A549 (cell line): ENCODE results near the gene RAP1GAP2. TPM values are rescaled to one million over a fixed set of nuclear protein-coding genes. Genes with fewer than 3 reads are reported as not detected.
A peak's percentile ranks its signal among the peaks of the same experiment; 100 is the strongest.

Experiments used
- ATAC-seq, 2 experiments: fragments of 200-7000 bp in 1 of 2; fragments of >200 bp in 1 of 2; cut with Nextera tagmentation in 1 of 2; cut with Tn5 transposase in 1 of 2; 3 replicates each; pipeline versions ENCODE4 v1.8.0 to v1.9.1; 2018 to 2020; ENCODE audit warnings: mild to moderate bottlenecking in 1 of 2, moderate library complexity in 1 of 2
- CTCF ChIA-PET: fragments of 300-600 bp; sonication (Branson Sonifier 250); formaldehyde crosslinking; extraction: SDS; loops from one replicate; lab custom pipeline; 2021; ENCODE audit warnings: antibody characterized with exemption, inconsistent platforms; lab: Yijun Ruan, JAX
- POLR2A ChIA-PET: fragments of 350-600 bp; formaldehyde crosslinking; extraction: SDS; loops from one replicate; lab custom pipeline; 2021; ENCODE audit warnings: antibody characterized with exemption, inconsistent platforms; lab: Yijun Ruan, JAX
- DNase-seq, 2 experiments: peaks; one replicate each; pipeline versions ENCODE4 v3.0.0 to v3.0.0-alpha.2; 2011 to 2016; ENCODE audit warnings: low read depth in 1 of 2, low spot score in 1 of 2
- FAIRE-seq: peaks from 2 replicates; lab custom pipeline; 2011; peaks lifted over from hg19 to GRCh38; lab: Jason Lieb, UNC
- H3K27ac ChIP-seq, 2 experiments: fragments of >200 bp; sonication (Bioruptor Twin); formaldehyde crosslinking; 3 replicates each; pipeline ENCODE4 v1.5.1; 2016 to 2017
- H3K4me1 ChIP-seq: fragments of >200 bp; sonication (Bioruptor Twin); formaldehyde crosslinking; 3 replicates; pipeline ENCODE4 v1.6.1; 2016
- H3K4me2 ChIP-seq: fragments of >200 bp; sonication (Bioruptor Twin); formaldehyde crosslinking; 3 replicates; pipeline ENCODE4 v1.6.1; 2016
- H3K4me3 ChIP-seq: fragments of >200 bp; sonication (Bioruptor Twin); formaldehyde crosslinking; 3 replicates; pipeline ENCODE4 v1.5.1; 2016
- H3K9me3 ChIP-seq: fragments of >200 bp; sonication (Bioruptor Twin); formaldehyde crosslinking; 3 replicates; pipeline ENCODE4 v1.6.1; 2016
- CBX2 ChIP-seq: fragments of 200-600 bp; sonication (generic); IDR thresholded peaks from 2 replicates; pipeline ENCODE4 v1.6.1; 2016; ENCODE audit warnings: low read depth, mild to moderate bottlenecking, borderline replicate concordance
- CHD2 ChIP-seq: fragments of 150-350 bp; IDR thresholded peaks from 2 replicates; pipeline ENCODE4 v1.6.1; 2014; ENCODE audit warnings: low read length; ENCODE audit not compliant: partially characterized antibody
- E2F6 ChIP-seq: IDR thresholded peaks from 2 replicates; pipeline ENCODE4 v1.6.1; 2012; ENCODE audit warnings: low read depth, borderline replicate concordance
- ESRRA ChIP-seq: fragments of 150-350 bp; IDR thresholded peaks from 2 replicates; pipeline ENCODE4 v1.6.1; 2014; ENCODE audit warnings: mild to moderate bottlenecking, low read length, borderline replicate concordance
- FOSB ChIP-seq: fragments of 250-450 bp; sonication (Bioruptor Pico); IDR thresholded peaks from 2 replicates; pipeline ENCODE4 v1.5.0; 2020; ENCODE audit warnings: mild to moderate bottlenecking, moderate library complexity
- HOXA7 ChIP-seq: fragments of 250-450 bp; sonication (Bioruptor Pico); IDR thresholded peaks from 2 replicates; pipeline ENCODE4 v1.5.0; 2020; ENCODE audit warnings: mild to moderate bottlenecking, moderate library complexity
- KDM5A ChIP-seq: fragments of 200-600 bp; sonication (generic); IDR thresholded peaks from 2 replicates; pipeline ENCODE4 v1.6.1; 2016; ENCODE audit warnings: antibody characterized with exemption, mild to moderate bottlenecking
- NFE2L2 ChIP-seq: fragments of 150-350 bp; conservative IDR thresholded peaks from 2 replicates; pipeline ENCODE4 v1.6.1; 2014; ENCODE audit warnings: low read length
- PHF8 ChIP-seq: fragments of 200-600 bp; sonication (generic); IDR thresholded peaks from 2 replicates; pipeline ENCODE4 v1.6.1; 2016; ENCODE audit warnings: low read depth, mild to moderate bottlenecking, antibody characterized with exemption, moderate library complexity, borderline replicate concordance
- RFX5 ChIP-seq: fragments of 450-650 bp; IDR thresholded peaks from 2 replicates; pipeline ENCODE4 v1.7.1; 2014; ENCODE audit warnings: antibody characterized with exemption, mild to moderate bottlenecking, moderate library complexity
- RNF2 ChIP-seq: fragments of 200-600 bp; sonication (generic); IDR thresholded peaks from 2 replicates; pipeline ENCODE4 v1.6.1; 2016; ENCODE audit warnings: low read depth, mild to moderate bottlenecking, antibody characterized with exemption, moderate library complexity, borderline replicate concordance
- SMC3 ChIP-seq: fragments of >200 bp; sonication (Bioruptor Twin); formaldehyde crosslinking; IDR thresholded peaks from 3 replicates; pipeline ENCODE4 v1.6.1; 2018; ENCODE audit warnings: inconsistent platforms
- SREBF2 ChIP-seq: fragments of 450-650 bp; IDR thresholded peaks from 2 replicates; pipeline ENCODE4 v1.6.1; 2014; ENCODE audit warnings: mild to moderate bottlenecking, moderate library complexity
- TFCP2L1 ChIP-seq: fragments of 250-450 bp; sonication (Bioruptor Pico); IDR thresholded peaks from 2 replicates; pipeline ENCODE4 v1.5.0; 2021; ENCODE audit warnings: mild to moderate bottlenecking
- WGBS: methylation state at CpG from one replicate; pipeline ENCODE4 v1.1.6; 2017; ENCODE audit errors: missing lambda C conversion rate; 5-methylcytosine and 5-hydroxymethylcytosine counted together
- polyA plus RNA-seq, 4 experiments: library from polyadenylated mRNA; depleted of rRNA in 3 of 4; stranded (reverse); fragments of >200 nt; fragmentation: RNase III in 1 of 4; extraction: RNeasy Plus Mini Kit Qiagen cat#74134 plus additional on column Dnase treatment in 1 of 4; gene quantifications; 2 replicates in 3 of 4; 3 replicates in 1 of 4; pipeline ENCODE4 v1.2.3, GENCODE V29; 2011 to 2017
- TF ChIP-seq, protein P1 (sequence below): IDR thresholded peaks from 2 replicates; pipeline ENCODE4 v1.6.1; 2012
- TF ChIP-seq, protein P2 (sequence below): fragments of >200 bp; sonication (Bioruptor Twin); formaldehyde crosslinking; IDR thresholded peaks from 2 replicates; pipeline ENCODE4 v1.6.1; 2016
- TF ChIP-seq, protein P3 (sequence below): IDR thresholded peaks from 2 replicates; pipeline ENCODE4 v1.6.1; 2012
- TF ChIP-seq, protein P4 (sequence below): fragments of >200 bp; sonication (Bioruptor Twin); formaldehyde crosslinking; IDR thresholded peaks from 3 replicates; pipeline ENCODE4 v1.5.1; 2016
- TF ChIP-seq, protein P5 (sequence below): fragments of 150-350 bp; IDR thresholded peaks from 2 replicates; pipeline ENCODE4 v1.6.1; 2014; ENCODE audit warnings: low read depth, mild to moderate bottlenecking, low read length

Gene RAP1GAP2
- polyA plus RNA-seq, 2 of the 4 experiments (the other 2 are of a cell fraction), result 8.3 to 20.8 TPM

- CTCF ChIA-PET, result interaction anchor here (0.6 to 2.7 kb wide), 8 partner anchors 13 to 110 kb away, joined by 3 to 15 read pairs (median 3); no protein-coding TSS in a partner anchor
- no peak for FAIRE-seq
- ATAC-seq, result peak in 1 of 2 experiments; percentile 35; a peak in 3 of 6 replicates
- DNase-seq, result no peak
- Histone ChIP-seq H3K4me2 (no peak overlapping the region), H3K4me3 (no peak overlapping the region), H3K9me3 (no peaks in the 10 kb centered on the region), H3K4me1 (peaks cover 5% of the 10 kb centered on the region; the same call in 1 of the 3 replicates), H3K27ac (0 out of 6 replicates have a peak overlapping the region, but pooled peaks of 1 of the 2 experiments have one; percentile 23)
- WGBS, result 94% methylated on average over 8 of the region's 8 CpGs
- TF ChIP-seq, protein P1, sequence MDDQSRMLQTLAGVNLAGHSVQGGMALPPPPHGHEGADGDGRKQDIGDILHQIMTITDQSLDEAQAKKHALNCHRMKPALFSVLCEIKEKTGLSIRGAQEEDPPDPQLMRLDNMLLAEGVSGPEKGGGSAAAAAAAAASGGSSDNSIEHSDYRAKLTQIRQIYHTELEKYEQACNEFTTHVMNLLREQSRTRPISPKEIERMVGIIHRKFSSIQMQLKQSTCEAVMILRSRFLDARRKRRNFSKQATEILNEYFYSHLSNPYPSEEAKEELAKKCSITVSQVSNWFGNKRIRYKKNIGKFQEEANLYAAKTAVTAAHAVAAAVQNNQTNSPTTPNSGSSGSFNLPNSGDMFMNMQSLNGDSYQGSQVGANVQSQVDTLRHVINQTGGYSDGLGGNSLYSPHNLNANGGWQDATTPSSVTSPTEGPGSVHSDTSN, result no peak
- POLR2A ChIA-PET, result no interaction called here
Observed at GRCh38 chr17:2903193-2903974, 107.1 kb downstream of the RAP1GAP2 start.

- ChIA-PET CTCF (interaction anchor here (1.6 to 2.3 kb wide), 3 partner anchors 12 to 55 kb away, joined by 3 to 15 read pairs (median 5); no protein-coding TSS in a partner anchor), POLR2A (no interaction called here)
- H3K4me3 ChIP-seq, result no peak overlapping the region
- TF ChIP-seq KDM5A (no peak), FOSB (CRISPR knock-in tag) (no peak), CBX2 (no peak), E2F6 (no peak), HOXA7 (CRISPR knock-in tag) (no peak), SMC3 (no peak), RFX5 (no peak), PHF8 (no peak), NFE2L2 (no peak), ESRRA (no peak)
- TF ChIP-seq, protein P2, sequence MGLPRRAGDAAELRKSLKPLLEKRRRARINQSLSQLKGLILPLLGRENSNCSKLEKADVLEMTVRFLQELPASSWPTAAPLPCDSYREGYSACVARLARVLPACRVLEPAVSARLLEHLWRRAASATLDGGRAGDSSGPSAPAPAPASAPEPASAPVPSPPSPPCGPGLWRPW, result no peak
- TF ChIP-seq, protein P1, result no peak
- TF ChIP-seq, protein P3, sequence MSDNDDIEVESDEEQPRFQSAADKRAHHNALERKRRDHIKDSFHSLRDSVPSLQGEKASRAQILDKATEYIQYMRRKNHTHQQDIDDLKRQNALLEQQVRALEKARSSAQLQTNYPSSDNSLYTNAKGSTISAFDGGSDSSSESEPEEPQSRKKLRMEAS, result no peak
- TF ChIP-seq, protein P4, sequence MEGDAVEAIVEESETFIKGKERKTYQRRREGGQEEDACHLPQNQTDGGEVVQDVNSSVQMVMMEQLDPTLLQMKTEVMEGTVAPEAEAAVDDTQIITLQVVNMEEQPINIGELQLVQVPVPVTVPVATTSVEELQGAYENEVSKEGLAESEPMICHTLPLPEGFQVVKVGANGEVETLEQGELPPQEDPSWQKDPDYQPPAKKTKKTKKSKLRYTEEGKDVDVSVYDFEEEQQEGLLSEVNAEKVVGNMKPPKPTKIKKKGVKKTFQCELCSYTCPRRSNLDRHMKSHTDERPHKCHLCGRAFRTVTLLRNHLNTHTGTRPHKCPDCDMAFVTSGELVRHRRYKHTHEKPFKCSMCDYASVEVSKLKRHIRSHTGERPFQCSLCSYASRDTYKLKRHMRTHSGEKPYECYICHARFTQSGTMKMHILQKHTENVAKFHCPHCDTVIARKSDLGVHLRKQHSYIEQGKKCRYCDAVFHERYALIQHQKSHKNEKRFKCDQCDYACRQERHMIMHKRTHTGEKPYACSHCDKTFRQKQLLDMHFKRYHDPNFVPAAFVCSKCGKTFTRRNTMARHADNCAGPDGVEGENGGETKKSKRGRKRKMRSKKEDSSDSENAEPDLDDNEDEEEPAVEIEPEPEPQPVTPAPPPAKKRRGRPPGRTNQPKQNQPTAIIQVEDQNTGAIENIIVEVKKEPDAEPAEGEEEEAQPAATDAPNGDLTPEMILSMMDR, result no peak
- H3K4me2 ChIP-seq, result no peak overlapping the region
- H3K9me3 ChIP-seq, result no peaks in the 10 kb centered on the region
- DNase-seq (no peak), FAIRE-seq (no peak), ATAC-seq (peak; percentile 5 to 18; a peak in 3 of 6 replicates)
- 88% methylated on average over 14 of the region's 16 CpGs for WGBS
- H3K4me1 ChIP-seq, result peaks cover 5% of the 10 kb centered on the region; the same call in 1 of the 3 replicates
- 0 out of 6 replicates have a peak overlapping the region, but pooled peaks of 1 of the 2 experiments have one; percentile 23 for H3K27ac ChIP-seq
Observed at GRCh38 chr17:2904135-2904534, 107.9 kb downstream of the RAP1GAP2 start.

DNA sequence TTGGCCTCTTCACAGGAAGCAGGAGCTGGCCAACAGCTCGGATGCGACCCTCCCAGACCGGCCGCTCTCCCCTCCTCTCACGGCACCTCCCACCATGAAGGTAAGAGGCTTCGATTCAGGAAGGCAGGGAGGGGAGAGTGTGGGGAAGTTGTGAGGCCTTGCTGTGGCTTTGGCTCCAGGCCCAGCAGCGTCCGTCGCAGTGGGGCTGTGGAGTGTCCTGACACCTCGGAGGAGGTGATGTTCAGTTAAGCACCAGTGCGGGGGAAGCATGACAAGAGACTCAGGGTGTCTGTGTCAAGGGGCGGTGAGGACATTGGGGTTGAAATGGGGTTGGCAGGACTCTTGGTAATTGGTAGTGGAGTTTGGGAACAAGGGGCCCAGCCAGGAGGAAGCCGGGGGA is 109.0 kb downstream of the RAP1GAP2 start:
- ATAC-seq (no peak), DNase-seq (no peak), FAIRE-seq (no peak)
- ChIA-PET POLR2A (no interaction called here), CTCF (interaction anchor here (1.3 to 2.1 kb wide), 2 partner anchors 48 to 57 kb away, joined by 3 to 5 read pairs; no protein-coding TSS in a partner anchor)
- Histone ChIP-seq H3K4me2 (no peak overlapping the region), H3K9me3 (no peaks in the 10 kb centered on the region), H3K27ac (no peak overlapping the region), H3K4me3 (no peak overlapping the region), H3K4me1 (no peaks in the 10 kb centered on the region)
- WGBS, result 91% methylated on average over 13 of the region's 13 CpGs
- TF ChIP-seq, protein P5, sequence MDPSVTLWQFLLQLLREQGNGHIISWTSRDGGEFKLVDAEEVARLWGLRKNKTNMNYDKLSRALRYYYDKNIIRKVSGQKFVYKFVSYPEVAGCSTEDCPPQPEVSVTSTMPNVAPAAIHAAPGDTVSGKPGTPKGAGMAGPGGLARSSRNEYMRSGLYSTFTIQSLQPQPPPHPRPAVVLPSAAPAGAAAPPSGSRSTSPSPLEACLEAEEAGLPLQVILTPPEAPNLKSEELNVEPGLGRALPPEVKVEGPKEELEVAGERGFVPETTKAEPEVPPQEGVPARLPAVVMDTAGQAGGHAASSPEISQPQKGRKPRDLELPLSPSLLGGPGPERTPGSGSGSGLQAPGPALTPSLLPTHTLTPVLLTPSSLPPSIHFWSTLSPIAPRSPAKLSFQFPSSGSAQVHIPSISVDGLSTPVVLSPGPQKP, result no peak
- TF ChIP-seq TFCP2L1, result no peak
- TF ChIP-seq CHD2, result no peak
- no peak for TF ChIP-seq KDM5A
- TF ChIP-seq, protein P3, result no peak
- no peak for TF ChIP-seq RNF2
- TF ChIP-seq SREBF2, result no peak
